Kidney tubule cell (primary cell): ENCODE measurements around the gene EEFSEC.
A peak's percentile ranks its signal among the peaks of the same experiment; 100 is the strongest.
"Not testable (repeated sequence)": the region's sequence is repeated elsewhere in the genome, so short reads cannot be mapped to it uniquely, and the experiment has no call there.

Experiments used
- DNase-seq: peaks from one replicate; pipeline ENCODE4 v3.0.0-alpha.2; 2018; ENCODE audit warnings: low spot score

Gene EEFSEC

GRCh38 chr3:128152419-128153155 is 694 bp upstream of the EEFSEC start:
- DNase-seq = no peak

GRCh38 chr3:128154354-128154753 is 1.1 kb downstream of the EEFSEC start:
- DNase-seq = not testable (repeated sequence)

- no peak for DNase-seq
These were observed 2.5 kb downstream of the EEFSEC start for GRCh38 chr3:128155616-128156360.

- no peak for DNase-seq
These were observed 7.4 kb downstream of the EEFSEC start for GRCh38 chr3:128160661-128161060.

- no peak for DNase-seq
These were observed 10.2 kb downstream of the EEFSEC start for GRCh38 chr3:128163432-128163831.

GRCh38 chr3:128166971-128167453 is 13.7 kb downstream of the EEFSEC start:
- no peak for DNase-seq

GRCh38 chr3:128167646-128167972 is 14.3 kb downstream of the EEFSEC start:
- no peak for DNase-seq

GRCh38 chr3:128167973-128168674 is 14.8 kb downstream of the EEFSEC start:
- no peak for DNase-seq

GRCh38 chr3:128168836-128169235 is 15.6 kb downstream of the EEFSEC start:
- DNase-seq = no peak

GRCh38 chr3:128170866-128171516 is 17.7 kb downstream of the EEFSEC start:
- DNase-seq = peak; percentile 79

- DNase-seq = no peak
These were observed 19.9 kb downstream of the EEFSEC start for GRCh38 chr3:128173200-128173599.

GRCh38 chr3:128173849-128174248 is 20.6 kb downstream of the EEFSEC start:
- no peak for DNase-seq

GRCh38 chr3:128174675-128175590 is 21.7 kb downstream of the EEFSEC start:
- no peak for DNase-seq

- no peak for DNase-seq
These were observed 22.5 kb downstream of the EEFSEC start for GRCh38 chr3:128175768-128176167.

- DNase-seq = no peak
These were observed 23.1 kb downstream of the EEFSEC start for GRCh38 chr3:128176276-128176833.

GRCh38 chr3:128177865-128178264 is 24.6 kb downstream of the EEFSEC start:
- DNase-seq = no peak

- DNase-seq = no peak
These were observed 25.7 kb downstream of the EEFSEC start for GRCh38 chr3:128178782-128179483.

- no peak for DNase-seq
These were observed 26.2 kb downstream of the EEFSEC start for GRCh38 chr3:128179484-128179819.

- DNase-seq = no peak
These were observed 27.2 kb downstream of the EEFSEC start for GRCh38 chr3:128180436-128180835.

- no peak for DNase-seq
These were observed 27.6 kb downstream of the EEFSEC start for GRCh38 chr3:128180913-128181312.
